ENCODE measurements around the gene PTTG1.

PTTG1 gene

GRCh38 chr5:160444407-160444806 is 22.8 kb downstream of the PTTG1 start:
- Histone ChIP-seq H3K27me3 (peaks cover 13% of the 10 kb centered on the region; the same call in 1 of the 2 replicates), H3K9me3 (no peaks in the 10 kb centered on the region), H3K4me3 (ENCODE audit: low read depth, low read length) (no peak overlapping the region), H3K4me1 (no peaks in the 10 kb centered on the region), H3K36me3 (no peaks in the 10 kb centered on the region)
- DNase-seq = no peak
- TF ChIP-seq CTCF (IDR thresholded peaks at IDR 0.05; ENCODE audit: low read depth, low read length) = no peak

GRCh38 chr5:160445132-160445531 is 23.5 kb downstream of the PTTG1 start:
- H3K36me3 ChIP-seq = no peaks in the 10 kb centered on the region
- no peaks in the 10 kb centered on the region for H3K9me3 ChIP-seq
- H3K27me3 ChIP-seq = peaks cover 7% of the 10 kb centered on the region; the same call in 1 of the 2 replicates
- DNase-seq = no peak
- H3K4me3 ChIP-seq (ENCODE audit: low read depth, low read length) = no peak overlapping the region
- no peak for TF ChIP-seq CTCF (IDR thresholded peaks at IDR 0.05; ENCODE audit: low read depth, low read length)
- H3K4me1 ChIP-seq = no peaks in the 10 kb centered on the region

- Histone ChIP-seq H3K4me1 (no peaks in the 10 kb centered on the region), H3K36me3 (no peaks in the 10 kb centered on the region), H3K4me3 (ENCODE audit: low read depth, low read length) (no peak overlapping the region), H3K27me3 (peaks cover 1% of the 10 kb centered on the region; the same call in 1 of the 2 replicates), H3K9me3 (no peaks in the 10 kb centered on the region)
- no peak for DNase-seq
- no peak for TF ChIP-seq CTCF (IDR thresholded peaks at IDR 0.05; ENCODE audit: low read depth, low read length)
Observed at GRCh38 chr5:160445751-160446150, 24.1 kb downstream of the PTTG1 start.

- H3K4me3 ChIP-seq (ENCODE audit: low read depth, low read length) = no peak overlapping the region
- DNase-seq = no peak
- TF ChIP-seq CTCF (IDR thresholded peaks at IDR 0.05; ENCODE audit: low read depth, low read length) = no peak
- no peaks in the 10 kb centered on the region for H3K9me3 ChIP-seq
- H3K36me3 ChIP-seq = no peaks in the 10 kb centered on the region
- H3K4me1 ChIP-seq = no peaks in the 10 kb centered on the region
- H3K27me3 ChIP-seq = no peaks in the 10 kb centered on the region; the same call in 1 of the 2 replicates
Observed at GRCh38 chr5:160448886-160449285, 27.2 kb downstream of the PTTG1 start.

- Histone ChIP-seq H3K36me3 (no peaks in the 10 kb centered on the region), H3K4me1 (no peaks in the 10 kb centered on the region), H3K27me3 (peaks cover 3% of the 10 kb centered on the region; the same call in 1 of the 2 replicates), H3K9me3 (no peaks in the 10 kb centered on the region), H3K4me3 (ENCODE audit: low read depth, low read length) (no peak overlapping the region)
- no peak for DNase-seq
- no peak for TF ChIP-seq CTCF (IDR thresholded peaks at IDR 0.05; ENCODE audit: low read depth, low read length)
Observed at GRCh38 chr5:160449458-160449857, 27.8 kb downstream of the PTTG1 start.

GRCh38 chr5:160450164-160450932 is 28.7 kb downstream of the PTTG1 start:
- H3K4me1 ChIP-seq = no peaks in the 10 kb centered on the region
- no peaks in the 10 kb centered on the region for H3K36me3 ChIP-seq
- H3K4me3 ChIP-seq (ENCODE audit: low read depth, low read length) = no peak overlapping the region
- no peak for DNase-seq
- no peak for TF ChIP-seq CTCF (IDR thresholded peaks at IDR 0.05; ENCODE audit: low read depth, low read length)
- no peaks in the 10 kb centered on the region for H3K9me3 ChIP-seq
- peaks cover 3% of the 10 kb centered on the region; the same call in 1 of the 2 replicates for H3K27me3 ChIP-seq
